Raji (cell line): Measurements from ENCODE around the gene TINAGL1.

Experiments
- POLR2A ChIP-seq: IDR thresholded peaks from 2 replicates; pipeline ENCODE4 v1.6.1; 2011; ENCODE audit warnings: low read depth, low read length, control low read depth; ENCODE audit not compliant: insufficient read depth

The TINAGL1 gene

GRCh38 chr1:31586376-31587327 lies 10.3 kb downstream of the TINAGL1 start:
- TF ChIP-seq POLR2A: no peak

- no peak for TF ChIP-seq POLR2A
Measured at GRCh38 chr1:31587720-31588423, 11.6 kb downstream of the TINAGL1 start.

- TF ChIP-seq POLR2A: no peak
Measured at GRCh38 chr1:31588751-31589515, 12.6 kb downstream of the TINAGL1 start.

GRCh38 chr1:31591425-31592093 lies 15.2 kb downstream of the TINAGL1 start:
- TF ChIP-seq POLR2A: no peak

GRCh38 chr1:31592132-31592531 lies 15.8 kb downstream of the TINAGL1 start:
- TF ChIP-seq POLR2A: no peak

GRCh38 chr1:31593136-31593665 lies 16.9 kb downstream of the TINAGL1 start:
- TF ChIP-seq POLR2A: no peak

- TF ChIP-seq POLR2A: no peak
Measured at GRCh38 chr1:31593770-31594632, 17.7 kb downstream of the TINAGL1 start.

GRCh38 chr1:31595836-31596736 lies 19.8 kb downstream of the TINAGL1 start:
- TF ChIP-seq POLR2A: no peak

- TF ChIP-seq POLR2A: no peak
Measured at GRCh38 chr1:31596737-31597097, 20.4 kb downstream of the TINAGL1 start.

GRCh38 chr1:31598980-31599379 lies 22.7 kb downstream of the TINAGL1 start:
- no peak for TF ChIP-seq POLR2A

GRCh38 chr1:31600641-31601040 lies 24.3 kb downstream of the TINAGL1 start:
- TF ChIP-seq POLR2A: no peak

- no peak for TF ChIP-seq POLR2A
Measured at GRCh38 chr1:31602081-31602480, 25.8 kb downstream of the TINAGL1 start.
